Measurements from ENCODE around the gene CALU. TPM values are rescaled to one million over a fixed set of nuclear protein-coding genes. Genes with fewer than 3 reads are reported as not detected.

Gene CALU
- total RNA-seq, 2 experiments from 2014 or later = 34.3 to 36.3 TPM

DNA sequence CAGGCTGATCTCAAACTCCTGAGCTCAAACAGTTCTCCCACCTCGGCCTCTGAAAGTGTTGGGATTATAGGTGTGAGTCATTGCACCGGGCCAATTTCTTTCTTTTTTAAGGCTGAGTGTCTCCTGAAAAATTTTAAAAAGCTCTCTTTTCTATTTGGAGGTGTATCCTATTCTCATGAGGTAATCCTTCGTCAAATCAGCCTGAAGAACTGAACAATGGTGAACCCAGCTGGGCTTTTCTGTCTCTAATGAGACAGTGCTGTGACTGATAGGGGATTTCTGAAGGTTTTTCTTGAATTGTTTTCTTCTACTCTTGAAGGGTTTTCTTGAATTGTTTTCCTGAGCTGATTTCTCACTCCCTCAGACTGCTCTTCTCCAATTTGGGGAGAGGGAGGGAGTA is 30.9 kb upstream of the CALU start:
- Mint-ChIP-seq H3K4me1 (peaks cover 3% of the 10 kb centered on the region), H3K27me3 (peaks cover 4% of the 10 kb centered on the region), H3K36me3 (ENCODE audit: low read depth) (no peaks in the 10 kb centered on the region), H3K27ac (no peak overlapping the region), H3K4me3 (no peak overlapping the region), H3K9me3 (no peaks in the 10 kb centered on the region)
- ChIA-PET POLR2A (no interaction called here), CTCF (no interaction called here)
- no peak for DNase-seq

DNA sequence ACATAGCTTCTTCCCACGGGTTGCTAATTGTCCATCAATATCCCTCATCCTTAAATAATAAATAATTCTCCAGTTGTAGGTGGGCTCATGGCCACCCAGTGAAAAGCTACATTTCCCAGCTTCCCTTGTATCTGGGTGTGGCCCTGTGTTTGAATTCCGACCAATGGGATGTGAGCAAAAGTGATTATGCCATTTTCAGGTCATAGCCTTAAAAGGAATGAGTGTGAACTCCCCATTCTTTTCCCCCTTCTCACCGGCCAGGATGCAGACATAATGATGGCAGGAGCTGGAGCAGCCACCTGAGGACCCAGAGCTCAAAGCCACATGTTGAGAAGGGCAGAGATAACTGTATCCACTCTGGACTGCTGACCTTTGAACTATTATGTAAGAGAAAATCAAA is 30.3 kb upstream of the CALU start:
- ChIA-PET POLR2A (no interaction called here), CTCF (no interaction called here)
- no peak overlapping the region for H3K27ac Mint-ChIP-seq
- H3K27me3 Mint-ChIP-seq = peaks cover under 1% of the 10 kb centered on the region
- no peak for DNase-seq
- H3K9me3 Mint-ChIP-seq = no peaks in the 10 kb centered on the region
- H3K36me3 Mint-ChIP-seq (ENCODE audit: low read depth) = no peaks in the 10 kb centered on the region
- peaks cover under 1% of the 10 kb centered on the region for H3K4me1 Mint-ChIP-seq
- no peak overlapping the region for H3K4me3 Mint-ChIP-seq

DNA sequence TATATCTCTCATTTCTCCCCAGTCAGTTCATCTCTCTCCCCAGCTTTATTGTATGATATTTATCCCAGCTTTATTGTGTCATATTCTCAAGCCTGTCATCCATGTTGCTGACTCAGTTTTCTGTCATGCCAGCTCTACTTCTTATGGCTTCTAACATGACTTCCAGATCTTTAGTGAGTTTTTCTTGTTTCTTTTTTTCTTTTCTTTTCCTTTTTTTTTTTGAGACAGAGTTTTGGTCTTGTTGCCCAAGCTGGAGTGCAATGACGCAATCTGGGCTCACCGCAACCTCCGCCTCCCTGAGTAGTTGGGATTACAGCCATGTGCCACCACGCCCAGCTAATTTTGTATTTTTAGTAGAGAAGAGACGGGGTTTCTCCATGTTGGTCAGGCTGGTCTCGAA is 28.7 kb upstream of the CALU start:
- Mint-ChIP-seq H3K9me3 (no peaks in the 10 kb centered on the region), H3K27me3 (peaks cover 4% of the 10 kb centered on the region), H3K27ac (no peak overlapping the region), H3K36me3 (ENCODE audit: low read depth) (no peaks in the 10 kb centered on the region), H3K4me3 (no peak overlapping the region), H3K4me1 (no peaks in the 10 kb centered on the region)
- ChIA-PET POLR2A (no interaction called here), CTCF (no interaction called here)
- no peak for DNase-seq

DNA sequence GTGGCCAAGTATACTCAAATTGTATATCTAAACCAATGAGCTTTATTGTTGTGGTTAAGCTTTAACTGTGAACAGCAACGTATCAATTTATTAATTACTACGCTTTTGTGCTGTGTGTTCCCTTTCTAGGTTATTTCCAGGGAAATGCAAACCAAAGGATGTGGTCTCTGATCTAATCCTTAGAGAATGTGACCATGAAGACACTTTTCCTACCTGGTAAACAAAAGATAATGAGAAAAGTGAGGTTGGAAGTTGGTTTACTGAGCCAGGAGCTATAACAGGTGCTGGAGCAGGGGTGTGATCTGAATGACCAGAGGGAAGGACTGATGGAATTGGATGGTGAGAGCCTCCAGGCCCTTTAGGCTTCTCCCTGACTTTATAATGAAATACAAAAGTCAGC is 25.4 kb upstream of the CALU start:
- Mint-ChIP-seq H3K27me3 (peaks cover 17% of the 10 kb centered on the region), H3K4me3 (no peak overlapping the region), H3K4me1 (no peaks in the 10 kb centered on the region), H3K36me3 (ENCODE audit: low read depth) (no peaks in the 10 kb centered on the region), H3K27ac (no peak overlapping the region), H3K9me3 (no peaks in the 10 kb centered on the region)
- POLR2A ChIA-PET = interaction anchor here (0.9 kb wide), 1 partner anchor 25 kb away, joined by 3 read pairs; no protein-coding TSS in a partner anchor
- no peak for DNase-seq
- CTCF ChIA-PET = no interaction called here

DNA sequence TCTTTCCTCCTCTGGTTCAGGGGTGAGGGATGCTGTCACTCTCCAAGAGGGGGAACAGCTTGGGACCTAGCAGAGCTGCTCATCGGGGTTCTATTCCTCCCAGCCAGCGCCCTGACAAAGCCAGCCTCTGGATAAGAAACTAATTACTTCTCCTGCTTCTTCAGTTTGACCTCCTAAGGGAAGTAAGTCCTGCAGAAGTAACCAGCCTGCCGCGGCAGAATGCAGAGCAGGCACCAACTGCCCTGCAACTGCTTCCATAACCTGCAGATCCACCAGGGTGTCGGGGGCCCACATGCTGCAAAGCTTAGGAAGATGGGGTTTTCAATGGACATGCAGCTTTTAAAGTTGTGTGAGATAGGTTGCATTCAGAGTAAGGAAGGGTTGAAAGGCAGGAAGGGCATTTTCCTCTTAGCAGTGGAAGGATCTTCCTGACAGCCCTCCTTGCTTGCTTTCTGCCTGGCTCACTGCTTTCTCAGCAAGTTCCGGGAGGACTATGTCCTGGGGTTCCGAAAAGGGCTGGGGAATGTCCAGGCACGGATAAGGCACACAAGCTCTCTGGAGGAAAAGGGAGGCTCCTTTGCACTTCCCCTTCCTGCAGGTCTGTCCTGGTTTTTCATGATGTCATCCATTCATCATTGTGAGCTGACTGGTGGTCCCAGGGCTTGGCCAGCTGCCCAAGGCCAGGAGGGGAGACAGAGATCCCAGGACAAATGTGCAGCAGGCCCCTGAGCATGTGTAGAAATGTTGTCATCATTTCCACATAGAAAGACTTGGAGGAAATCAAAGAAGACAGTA is 24.3 kb upstream of the CALU start:
- H3K36me3 Mint-ChIP-seq (ENCODE audit: low read depth) = no peaks in the 10 kb centered on the region
- no peaks in the 10 kb centered on the region for H3K9me3 Mint-ChIP-seq
- no peak for DNase-seq
- H3K27me3 Mint-ChIP-seq = peaks cover 20% of the 10 kb centered on the region
- no peak overlapping the region for H3K4me3 Mint-ChIP-seq
- CTCF ChIA-PET = no interaction called here
- POLR2A ChIA-PET = no interaction called here
- H3K27ac Mint-ChIP-seq = no peak overlapping the region
- H3K4me1 Mint-ChIP-seq = no peaks in the 10 kb centered on the region

DNA sequence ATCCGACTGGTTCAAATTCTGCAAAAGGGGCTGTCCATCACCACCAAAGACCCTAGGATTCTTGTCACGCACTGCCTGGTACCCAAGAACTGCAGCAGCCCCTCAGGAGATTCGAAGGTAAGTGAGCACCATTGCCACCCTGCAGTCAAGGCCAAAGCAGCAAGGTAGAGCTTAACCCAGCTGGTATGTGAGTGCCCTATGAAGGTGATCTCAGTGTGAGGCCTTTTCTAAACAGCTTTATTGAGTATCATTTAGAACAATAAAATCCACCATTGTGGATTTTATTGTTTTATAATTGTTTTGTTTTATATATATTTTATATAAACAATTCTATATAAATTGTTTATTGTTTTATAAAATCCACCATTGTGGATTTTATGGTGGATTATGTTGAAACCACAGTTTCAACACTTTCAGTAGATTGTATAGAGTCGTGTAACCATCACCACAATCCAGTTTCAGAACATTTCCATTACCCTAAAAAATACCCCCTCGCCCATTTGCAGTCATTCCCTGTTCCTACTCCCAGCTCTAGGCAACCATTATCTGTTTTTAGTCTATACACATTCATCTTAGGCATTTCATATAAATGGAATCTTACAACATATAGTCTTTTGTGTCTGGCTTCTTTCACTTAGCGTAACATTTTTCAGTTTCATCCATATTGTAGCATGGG is 20.1 kb upstream of the CALU start:
- H3K36me3 Mint-ChIP-seq (ENCODE audit: low read depth) = no peaks in the 10 kb centered on the region
- no peak overlapping the region for H3K27ac Mint-ChIP-seq
- peaks cover 29% of the 10 kb centered on the region for H3K27me3 Mint-ChIP-seq
- ChIA-PET POLR2A (no interaction called here), CTCF (no interaction called here)
- DNase-seq = no peak
- no peaks in the 10 kb centered on the region for H3K9me3 Mint-ChIP-seq
- H3K4me1 Mint-ChIP-seq = no peaks in the 10 kb centered on the region
- no peak overlapping the region for H3K4me3 Mint-ChIP-seq

DNA sequence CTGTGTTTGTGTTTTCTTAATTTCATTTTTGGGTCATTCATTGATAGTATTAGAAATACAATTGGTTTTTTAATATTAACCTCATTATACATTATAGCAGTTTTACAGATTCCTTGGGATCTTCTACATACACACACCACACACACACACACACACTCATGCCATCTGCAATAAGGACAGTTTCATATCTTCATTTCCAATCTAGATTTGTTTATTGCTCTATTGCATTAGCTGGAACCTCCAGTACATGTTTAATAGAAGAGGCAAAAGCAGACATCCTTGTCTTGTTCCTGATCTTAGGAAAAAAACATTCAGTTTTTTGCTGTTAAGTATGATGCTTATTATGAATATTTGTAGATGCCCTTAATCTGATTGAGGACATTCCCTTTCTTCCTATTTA is 17.8 kb upstream of the CALU start:
- Mint-ChIP-seq H3K9me3 (no peaks in the 10 kb centered on the region), H3K36me3 (ENCODE audit: low read depth) (no peaks in the 10 kb centered on the region), H3K4me3 (no peak overlapping the region), H3K27me3 (peaks cover 29% of the 10 kb centered on the region), H3K27ac (no peak overlapping the region), H3K4me1 (no peaks in the 10 kb centered on the region)
- ChIA-PET POLR2A (no interaction called here), CTCF (interaction anchor here (2.1 kb wide), 1 partner anchor 10 kb away, joined by 4 read pairs; no protein-coding TSS in a partner anchor)
- no peak for DNase-seq

DNA sequence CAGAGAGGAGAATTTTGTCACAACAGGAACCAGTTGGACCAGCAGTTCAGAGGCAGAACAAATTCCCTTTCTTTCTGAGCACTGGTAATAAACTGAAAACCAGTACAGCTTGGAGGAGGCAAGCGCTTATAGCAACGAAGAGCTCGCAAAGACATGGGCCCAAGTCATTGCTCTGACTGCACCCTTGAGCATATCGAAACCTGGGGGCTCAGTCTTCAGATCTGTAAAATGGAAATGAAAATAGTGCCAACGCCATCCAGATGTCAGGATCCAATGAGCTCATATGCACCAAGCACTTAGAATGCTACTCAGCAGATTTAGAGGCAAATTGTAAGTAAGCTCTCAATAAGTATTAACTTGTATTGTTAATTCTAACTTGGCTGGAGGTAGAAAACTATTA is 14.4 kb upstream of the CALU start:
- Mint-ChIP-seq H3K9me3 (no peaks in the 10 kb centered on the region), H3K4me3 (no peak overlapping the region), H3K36me3 (ENCODE audit: low read depth) (no peaks in the 10 kb centered on the region), H3K27ac (no peak overlapping the region), H3K27me3 (peaks cover 30% of the 10 kb centered on the region), H3K4me1 (no peaks in the 10 kb centered on the region)
- ChIA-PET CTCF (no interaction called here), POLR2A (interaction anchor here (2.4 kb wide), 1 partner anchor 14 kb away, joined by 9 read pairs; the partner anchor contains the start of gene CALU)
- DNase-seq = no peak

DNA sequence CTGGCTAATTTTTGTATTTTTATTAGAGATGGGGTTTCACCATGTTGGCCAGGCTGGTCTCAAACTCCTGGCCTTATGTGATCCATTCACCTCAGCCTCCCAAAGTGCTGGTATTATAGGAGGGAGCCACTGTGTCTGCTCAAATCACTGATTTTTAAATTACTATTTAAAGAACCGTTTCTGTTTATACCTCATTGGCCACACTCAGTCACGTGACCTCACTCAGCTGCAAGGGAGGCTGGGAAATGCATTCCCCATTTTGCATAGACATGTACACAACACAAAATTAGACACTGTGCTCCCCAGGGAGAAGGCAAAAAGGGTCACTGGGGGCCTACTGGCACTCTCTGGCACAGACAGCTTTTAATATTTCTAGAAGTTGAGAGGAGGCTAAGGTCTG is 13.6 kb upstream of the CALU start:
- H3K4me1 Mint-ChIP-seq = no peaks in the 10 kb centered on the region
- DNase-seq = no peak
- H3K27me3 Mint-ChIP-seq = peaks cover 28% of the 10 kb centered on the region
- CTCF ChIA-PET = interaction anchor here (0.6 kb wide), 1 partner anchor 48 kb away, joined by 3 read pairs; no protein-coding TSS in a partner anchor
- H3K4me3 Mint-ChIP-seq = no peak overlapping the region
- no peaks in the 10 kb centered on the region for H3K36me3 Mint-ChIP-seq (ENCODE audit: low read depth)
- POLR2A ChIA-PET = interaction anchor here (2.4 kb wide), 1 partner anchor 13 kb away, joined by 9 read pairs; the partner anchor contains the start of gene CALU
- H3K27ac Mint-ChIP-seq = no peak overlapping the region
- H3K9me3 Mint-ChIP-seq = no peaks in the 10 kb centered on the region

DNA sequence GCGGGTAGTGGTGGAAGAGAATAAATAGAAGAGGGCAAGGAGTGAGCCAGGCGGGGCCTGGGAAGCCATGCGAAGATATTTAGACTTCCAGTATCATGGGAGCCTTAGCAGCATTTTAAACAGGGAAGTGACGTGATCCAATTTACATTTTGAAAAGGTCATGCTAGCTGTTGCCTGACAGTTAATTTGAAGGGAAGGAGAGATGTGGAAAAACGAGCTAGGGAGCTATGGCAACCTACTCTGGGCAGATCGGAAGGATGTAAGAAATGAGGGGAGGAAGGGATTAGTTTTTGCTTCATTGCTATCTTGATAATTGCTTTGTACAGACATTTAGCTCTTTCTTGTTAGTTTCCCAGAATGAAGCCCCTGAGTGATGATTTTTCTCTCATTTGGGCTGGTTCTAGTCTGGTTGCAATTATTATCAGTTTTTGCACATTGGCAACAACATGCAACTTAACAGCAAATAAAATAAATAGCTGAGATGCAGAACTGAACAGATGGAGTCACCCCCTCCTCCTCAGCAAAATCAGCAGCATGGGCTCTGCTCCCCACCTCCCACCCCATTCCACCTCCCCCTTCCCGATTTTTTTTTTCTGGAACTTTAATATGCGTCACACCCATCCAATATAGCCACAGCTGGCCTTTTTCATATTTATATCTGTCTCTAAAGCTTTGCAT is 13.0 kb upstream of the CALU start:
- CTCF ChIA-PET = no interaction called here

DNA sequence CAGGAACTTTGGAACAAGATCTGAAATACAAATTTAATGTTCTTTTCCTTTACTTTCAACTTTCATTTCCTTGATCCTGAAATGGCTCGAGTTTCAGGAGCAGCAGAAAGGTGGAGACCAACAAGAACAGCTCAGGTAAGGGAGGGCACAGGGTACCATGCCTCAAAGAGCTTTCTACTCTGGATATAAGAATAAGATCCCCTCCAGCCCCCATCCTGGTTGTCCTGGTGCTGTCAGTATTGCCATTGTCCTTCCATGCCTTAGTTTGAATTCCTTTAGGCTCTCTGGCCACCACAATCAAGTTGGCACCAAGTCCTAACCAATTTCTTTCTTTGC is 12.5 kb upstream of the CALU start:
- Mint-ChIP-seq H3K27me3 (peaks cover 31% of the 10 kb centered on the region), H3K9me3 (no peaks in the 10 kb centered on the region), H3K27ac (no peak overlapping the region), H3K4me3 (no peak overlapping the region), H3K36me3 (ENCODE audit: low read depth) (no peaks in the 10 kb centered on the region), H3K4me1 (no peaks in the 10 kb centered on the region)
- POLR2A ChIA-PET = interaction anchor here (2.4 kb wide), 1 partner anchor 12 kb away, joined by 9 read pairs; the partner anchor contains the start of gene CALU
- no peak for DNase-seq
- CTCF ChIA-PET = no interaction called here

More for the DNA sequence above, 13.0 kb upstream of the CALU start:
- Mint-ChIP-seq H3K27me3 (peaks cover 30% of the 10 kb centered on the region), H3K36me3 (ENCODE audit: low read depth) (no peaks in the 10 kb centered on the region), H3K27ac (no peak overlapping the region), H3K4me3 (no peak overlapping the region), H3K9me3 (no peaks in the 10 kb centered on the region), H3K4me1 (no peaks in the 10 kb centered on the region)
- no peak for DNase-seq
- POLR2A ChIA-PET = interaction anchor here (2.4 kb wide), 1 partner anchor 13 kb away, joined by 9 read pairs; the partner anchor contains the start of gene CALU

DNA sequence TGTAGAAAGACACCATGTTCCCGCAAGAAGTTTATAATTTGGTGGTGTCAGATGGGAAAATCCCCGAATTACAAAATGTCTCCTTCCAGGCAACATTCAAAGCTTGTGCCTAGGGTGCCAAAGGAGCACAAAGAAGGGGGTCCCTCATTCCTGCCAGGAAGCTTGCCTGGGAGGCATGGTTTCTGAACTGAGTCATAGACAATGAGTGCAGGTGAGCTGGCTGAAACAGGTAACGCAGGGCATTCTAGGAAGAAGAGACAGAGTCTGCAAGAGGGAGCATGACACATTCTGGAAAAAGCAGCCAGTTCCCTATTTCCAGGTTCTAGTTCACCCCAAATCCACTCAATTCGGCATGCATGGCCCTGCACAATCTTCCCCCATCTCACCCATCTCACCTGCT is 11.9 kb upstream of the CALU start:
- Mint-ChIP-seq H3K27ac (no peak overlapping the region), H3K4me3 (no peak overlapping the region), H3K9me3 (no peaks in the 10 kb centered on the region), H3K36me3 (ENCODE audit: low read depth) (no peaks in the 10 kb centered on the region), H3K27me3 (peaks cover 31% of the 10 kb centered on the region), H3K4me1 (no peaks in the 10 kb centered on the region)
- POLR2A ChIA-PET = interaction anchor here (4.1 kb wide), 1 partner anchor 12 kb away, joined by 19 read pairs; the partner anchor contains the start of gene CALU
- no peak for DNase-seq
- CTCF ChIA-PET = no interaction called here

DNA sequence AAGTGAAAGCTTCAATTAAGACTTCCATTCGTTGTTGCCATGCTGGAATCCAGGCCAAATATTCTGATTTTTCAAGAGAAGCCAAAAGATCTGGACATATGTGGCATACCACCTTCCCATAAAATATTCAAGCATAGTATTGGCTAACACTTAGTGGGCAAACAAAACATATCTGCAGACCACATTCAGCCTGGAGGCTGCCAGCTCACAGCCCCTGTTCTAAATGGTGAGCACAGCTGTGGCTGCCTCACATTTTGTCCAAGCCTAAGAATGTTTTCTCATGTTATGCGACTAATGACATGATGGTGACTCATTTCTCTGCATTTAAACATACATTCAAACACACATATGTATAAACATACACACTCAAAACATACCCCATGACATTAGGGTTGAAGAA is 10.6 kb upstream of the CALU start:
- H3K27ac Mint-ChIP-seq = no peak overlapping the region

More for the DNA sequence above, 10.6 kb upstream of the CALU start:
- ChIA-PET CTCF (no interaction called here), POLR2A (interaction anchor here (0.8 to 4.1 kb wide), 2 partner anchors 11 to 204 kb away, joined by 3 to 19 read pairs; partner anchors contain the start of gene CALU)
- Mint-ChIP-seq H3K27me3 (peaks cover 30% of the 10 kb centered on the region), H3K4me1 (no peaks in the 10 kb centered on the region), H3K4me3 (no peak overlapping the region), H3K9me3 (no peaks in the 10 kb centered on the region), H3K36me3 (ENCODE audit: low read depth) (no peaks in the 10 kb centered on the region)
- DNase-seq = no peak
